HG03565 (cell line): ENCODE measurements around the gene SLC22A7.
"Not testable (repeated sequence)": the region's sequence is repeated elsewhere in the genome, so short reads cannot be mapped to it uniquely, and the experiment has no call there.

Source experiments
- ATAC-seq: cut with Tn5 transposase; IDR thresholded peaks from one replicate; pipeline ENCODE4 v1.9.1; 2021; ENCODE audit warnings: mild to moderate bottlenecking, moderate library complexity; ENCODE audit not compliant: unreplicated experiment

Gene SLC22A7

GRCh38 chr6:43334466-43335095, 36.5 kb downstream of the SLC22A7 start:
- ATAC-seq = no peak

GRCh38 chr6:43335469-43335868, 37.4 kb downstream of the SLC22A7 start:
- no peak for ATAC-seq

GRCh38 chr6:43336382-43336781, 38.3 kb downstream of the SLC22A7 start:
- no peak for ATAC-seq

- ATAC-seq = no peak
Observed at GRCh38 chr6:43338243-43338642, 40.2 kb downstream of the SLC22A7 start.

GRCh38 chr6:43339168-43339567, 41.1 kb downstream of the SLC22A7 start:
- peak; percentile 35 for ATAC-seq

- ATAC-seq = not testable (repeated sequence)
Observed at GRCh38 chr6:43346243-43346642, 48.2 kb downstream of the SLC22A7 start.

- ATAC-seq = no peak
Observed at GRCh38 chr6:43347021-43347420, 49.0 kb downstream of the SLC22A7 start.

- no peak for ATAC-seq
Observed at GRCh38 chr6:43347444-43347843, 49.4 kb downstream of the SLC22A7 start.

GRCh38 chr6:43351951-43352350, 53.9 kb downstream of the SLC22A7 start:
- ATAC-seq = not testable (repeated sequence)
